ENCODE measurements around the gene ST6GALNAC5.
"Not testable (repeated sequence)": the region's sequence is repeated elsewhere in the genome, so short reads cannot be mapped to it uniquely, and the experiment has no call there.

ST6GALNAC5 gene

DNA sequence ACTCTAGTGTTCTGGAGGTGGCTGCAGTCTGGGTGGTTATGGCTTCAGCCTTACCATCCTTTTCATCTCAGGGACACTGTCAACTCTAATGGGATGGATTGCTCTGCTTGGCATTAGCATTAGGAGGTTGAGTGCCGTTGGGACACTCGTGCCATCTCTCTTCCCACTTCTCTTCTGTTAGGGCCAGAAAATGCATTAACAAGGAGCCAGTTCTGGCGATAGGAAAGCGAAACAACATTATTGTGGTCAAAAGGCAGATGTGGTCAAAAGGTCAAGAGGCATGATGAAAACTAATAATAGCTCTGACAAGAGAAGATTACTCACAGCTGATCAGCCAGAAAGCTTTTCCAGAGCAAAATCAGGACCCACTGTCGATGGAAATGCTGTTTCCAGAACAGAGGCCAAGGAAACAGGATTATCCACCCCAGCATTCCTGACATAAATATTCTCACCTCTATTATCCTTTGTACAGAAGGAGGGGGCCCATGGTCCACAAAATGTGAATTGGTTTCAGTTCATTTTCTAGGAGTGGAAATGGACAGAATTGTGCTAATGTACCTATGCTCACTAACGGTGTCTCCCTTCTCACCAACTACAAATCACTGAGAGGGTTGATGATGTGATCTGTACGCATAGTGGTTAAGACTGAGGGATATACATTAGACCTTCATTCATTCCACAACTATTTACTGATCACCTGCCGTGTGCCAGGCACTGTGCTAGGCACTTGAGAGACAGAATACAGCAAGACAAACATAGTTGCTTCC, 72.0 kb downstream of the ST6GALNAC5 start:
- DNase-seq = no peak

GRCh38 chr1:76939817-76940216, 72.5 kb downstream of the ST6GALNAC5 start:
- DNase-seq = no peak

DNA sequence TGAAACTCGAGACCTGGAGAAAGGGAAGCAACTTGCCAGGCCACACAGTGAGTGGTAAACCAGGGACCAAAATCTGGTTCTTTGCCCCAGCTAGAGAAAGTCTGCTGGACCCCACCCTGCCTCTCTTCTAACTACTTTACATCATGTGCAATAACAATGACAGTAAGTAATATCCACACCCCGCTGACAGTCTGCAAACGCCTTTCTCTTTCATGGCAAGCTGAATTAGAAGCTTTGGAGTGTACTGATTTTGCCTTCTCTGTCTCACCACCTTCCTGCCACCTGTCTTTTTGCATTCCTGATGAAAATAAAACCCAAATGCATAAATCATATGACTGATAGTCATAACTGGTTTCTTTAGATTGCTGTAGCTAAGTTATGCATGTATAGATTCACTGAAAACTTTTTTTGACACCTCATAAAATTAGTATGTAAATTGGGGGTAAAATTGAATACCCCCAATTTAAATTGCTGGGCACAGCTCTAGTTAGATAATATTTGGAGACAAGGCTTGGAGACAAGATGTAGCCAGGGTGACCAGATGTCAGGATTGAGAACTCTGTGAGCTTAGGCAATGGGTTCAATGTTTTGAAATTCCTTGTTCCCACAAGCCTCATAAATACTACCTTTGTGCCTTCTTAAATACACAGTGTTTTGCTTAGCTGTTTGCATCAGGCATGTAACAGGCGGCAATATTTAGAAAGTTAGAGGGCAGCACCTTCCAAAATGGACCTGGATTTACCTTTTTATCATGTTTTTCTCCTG, 73.5 kb downstream of the ST6GALNAC5 start:
- no peak for DNase-seq

GRCh38 chr1:76942549-76942948, 75.3 kb downstream of the ST6GALNAC5 start:
- DNase-seq = no peak

- DNase-seq = no peak
These were observed 77.7 kb downstream of the ST6GALNAC5 start for GRCh38 chr1:76944942-76945341.

GRCh38 chr1:76948846-76949245, 81.6 kb downstream of the ST6GALNAC5 start:
- no peak for DNase-seq

GRCh38 chr1:76949503-76949902, 82.2 kb downstream of the ST6GALNAC5 start:
- DNase-seq = no peak

DNA sequence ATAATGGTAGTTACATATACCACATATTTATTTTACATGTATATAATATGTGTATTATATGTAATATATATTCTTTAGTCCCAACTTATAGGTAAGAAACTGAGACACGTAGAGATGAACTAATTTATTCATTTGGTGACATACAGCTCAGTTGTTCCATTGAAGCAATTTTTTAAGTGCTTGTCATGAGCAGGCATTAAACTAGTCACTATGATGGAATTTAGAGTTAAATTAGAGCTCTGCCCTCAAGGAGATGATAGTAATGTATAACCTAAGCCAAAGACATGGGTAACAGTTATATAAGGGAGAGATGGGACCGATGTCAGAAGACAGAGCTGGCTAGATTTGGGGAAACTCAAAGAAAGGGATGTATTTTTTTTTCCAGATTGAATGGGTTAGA, 83.0 kb downstream of the ST6GALNAC5 start:
- DNase-seq = no peak

DNA sequence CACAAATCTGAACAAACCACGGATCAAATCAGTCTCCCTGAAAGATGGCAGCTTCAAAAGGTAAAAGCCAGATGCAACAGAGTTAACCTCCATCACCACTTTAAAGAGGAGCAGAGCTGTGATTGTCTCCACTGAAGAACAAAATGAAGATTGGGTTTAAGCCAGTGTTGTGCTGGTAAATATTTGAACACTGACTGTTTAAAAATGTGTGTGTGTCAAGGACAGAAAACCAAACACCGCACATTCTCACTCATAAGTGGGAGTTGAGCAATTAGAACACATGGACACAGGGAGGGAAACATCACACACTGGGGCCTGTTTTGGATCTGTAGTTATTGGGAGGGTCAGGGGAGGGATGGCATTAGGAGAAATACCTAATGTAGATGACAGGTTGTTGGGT, 83.9 kb downstream of the ST6GALNAC5 start:
- DNase-seq = no peak

DNA sequence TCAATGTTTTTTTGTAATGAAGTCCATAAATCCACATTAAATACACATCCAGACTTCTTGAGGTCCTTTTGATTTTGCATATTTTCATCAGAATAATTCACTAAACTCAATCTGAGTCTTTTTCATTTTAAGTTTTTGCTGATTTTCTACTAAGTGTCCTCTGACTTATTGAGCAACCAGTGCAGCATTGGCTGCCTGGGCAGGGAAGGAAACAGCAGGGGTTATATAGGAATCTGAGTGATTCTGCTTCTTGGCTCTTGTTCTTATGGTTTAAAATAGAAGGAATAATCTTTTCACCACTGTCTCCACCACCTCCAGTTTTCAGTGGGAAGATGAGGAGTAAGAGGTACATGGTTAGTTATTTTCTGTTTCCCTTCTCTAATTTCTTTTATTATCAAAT, 88.4 kb downstream of the ST6GALNAC5 start:
- DNase-seq = no peak

DNA sequence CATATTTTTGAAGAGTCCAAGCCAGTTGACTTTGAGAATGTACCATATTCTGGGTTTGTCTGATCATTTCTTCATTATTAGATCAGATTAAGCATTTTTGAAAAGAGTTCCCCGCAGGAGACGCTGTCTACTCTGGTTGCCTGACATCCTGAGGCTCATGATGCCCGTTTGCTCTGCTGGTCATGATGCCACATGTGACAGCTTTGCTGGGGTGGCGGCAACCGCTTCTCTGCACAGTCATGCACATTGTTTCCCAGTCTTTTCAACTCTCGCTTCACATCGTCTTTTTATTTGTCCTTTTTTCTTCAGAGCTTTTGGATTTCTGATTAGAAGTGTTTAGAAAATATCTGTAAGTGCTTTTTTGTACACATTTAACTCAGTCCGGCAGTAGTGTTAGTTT, 90.7 kb downstream of the ST6GALNAC5 start:
- no peak for DNase-seq

DNA sequence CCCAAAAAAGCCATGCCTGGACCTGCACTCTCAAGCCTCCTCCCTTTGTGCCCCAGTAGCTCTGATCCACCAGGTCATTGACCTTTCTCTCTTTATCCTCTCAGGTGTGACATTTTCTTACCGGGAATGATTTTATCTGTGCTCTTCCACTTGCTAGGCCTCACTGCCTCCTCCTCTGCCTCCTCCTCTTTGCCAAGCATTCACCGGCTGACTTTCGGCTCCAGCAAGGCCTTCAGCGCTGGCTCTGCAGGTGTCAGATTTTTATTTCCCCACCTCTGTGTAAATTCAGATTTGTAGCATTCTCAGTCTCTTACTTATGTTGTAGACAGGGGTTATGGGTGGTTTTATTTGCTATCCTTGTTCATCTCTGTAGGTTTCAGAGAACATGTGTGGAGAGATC, 91.5 kb downstream of the ST6GALNAC5 start:
- DNase-seq = no peak

DNA sequence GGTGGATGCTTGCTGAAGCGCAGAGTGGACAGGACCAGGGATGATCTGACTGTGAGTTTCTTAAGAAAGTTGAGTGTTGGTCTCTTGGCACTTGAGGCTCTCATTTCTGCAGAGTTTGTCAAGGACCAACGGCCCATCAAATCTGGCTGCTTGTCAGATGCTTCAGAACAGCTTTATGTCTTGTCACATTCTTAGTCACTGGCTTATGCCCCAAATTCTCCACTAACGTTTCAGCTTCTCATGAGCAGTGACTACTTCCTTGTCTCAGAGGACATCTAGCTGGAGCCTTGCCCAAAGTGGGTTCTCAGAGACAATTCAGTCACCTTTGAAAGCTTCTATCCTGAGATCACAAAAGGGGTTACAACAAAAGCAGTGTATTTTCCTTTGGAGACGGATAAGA, 92.3 kb downstream of the ST6GALNAC5 start:
- DNase-seq = no peak

GRCh38 chr1:76961181-76961819, 94.0 kb downstream of the ST6GALNAC5 start:
- no peak for DNase-seq

DNA sequence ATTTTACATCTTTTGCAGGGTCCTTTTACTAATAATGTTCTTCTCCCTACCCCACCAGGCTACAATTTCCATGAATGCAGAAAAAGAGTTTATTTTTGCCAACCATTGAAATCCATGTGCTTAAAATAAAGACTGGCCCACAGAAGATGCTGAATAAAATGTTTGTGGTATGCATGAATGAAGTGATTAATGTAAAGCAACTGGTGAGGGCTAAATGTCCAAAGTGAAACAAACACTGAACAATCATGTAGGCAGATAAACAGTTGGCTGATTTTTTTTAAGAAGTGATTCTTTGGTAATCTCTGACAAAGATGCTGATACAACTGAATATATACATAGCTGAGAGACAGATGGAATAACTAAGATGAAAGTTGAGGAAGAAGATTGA, 94.5 kb downstream of the ST6GALNAC5 start:
- no peak for DNase-seq

DNA sequence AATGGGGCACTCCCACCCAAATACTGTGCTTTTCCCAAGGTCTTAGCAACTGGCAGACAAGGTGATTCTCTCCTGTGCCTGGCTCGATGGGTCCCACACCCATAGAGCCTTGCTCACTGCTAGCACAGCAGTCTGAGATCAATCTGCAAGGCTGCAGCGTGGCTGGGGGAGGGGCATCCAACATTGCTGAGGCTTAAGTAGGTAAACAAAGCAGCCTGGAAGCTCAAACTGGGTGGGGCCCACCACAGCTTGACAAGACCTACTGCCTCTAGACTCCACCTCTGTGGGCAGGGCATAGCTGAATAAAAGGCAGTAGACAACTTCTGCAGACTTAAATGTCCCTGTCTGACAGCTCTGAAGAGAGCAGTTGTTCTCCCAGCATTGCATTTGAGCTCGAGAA, 114.0 kb downstream of the ST6GALNAC5 start:
- not testable (repeated sequence) for DNase-seq

GRCh38 chr1:76989976-76990375, 122.7 kb downstream of the ST6GALNAC5 start:
- no peak for DNase-seq

GRCh38 chr1:76993036-76993435, 125.8 kb downstream of the ST6GALNAC5 start:
- DNase-seq = no peak

GRCh38 chr1:76998582-76999223, 131.4 kb downstream of the ST6GALNAC5 start:
- DNase-seq = no peak

DNA sequence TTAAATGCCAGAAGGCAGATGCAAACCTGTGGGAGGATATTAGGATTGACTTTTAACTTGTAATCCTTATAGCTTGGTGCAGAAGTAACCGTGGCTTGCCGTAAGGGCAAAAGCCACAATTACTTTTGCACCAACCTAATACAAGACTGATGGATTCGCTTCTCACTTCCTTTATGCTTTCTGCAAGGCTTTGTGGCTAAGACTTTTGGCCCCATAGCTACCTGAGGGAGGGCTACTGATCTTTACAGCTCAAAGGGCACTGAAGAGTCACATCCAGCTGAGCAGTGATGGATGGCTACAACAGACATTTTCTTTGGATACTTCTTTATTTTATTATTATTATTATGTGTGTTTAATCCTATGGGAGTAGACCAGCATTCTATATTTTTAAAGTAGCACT, 140.4 kb downstream of the ST6GALNAC5 start:
- no peak for DNase-seq

GRCh38 chr1:77010937-77011336, 143.7 kb downstream of the ST6GALNAC5 start:
- DNase-seq = no peak

GRCh38 chr1:77012066-77012465, 144.8 kb downstream of the ST6GALNAC5 start:
- DNase-seq = no peak

GRCh38 chr1:77014073-77014788, 147.0 kb downstream of the ST6GALNAC5 start:
- no peak for DNase-seq
